ENCODE measurements around the gene HACL1.

HACL1 gene

GRCh38 chr3:15523660-15524417 is 77.5 kb downstream of the HACL1 start:
- DNase-seq (ENCODE audit: low spot score): no peak

- no peak for DNase-seq (ENCODE audit: low spot score)
Measured at GRCh38 chr3:15522016-15522415, 79.4 kb downstream of the HACL1 start.

DNA sequence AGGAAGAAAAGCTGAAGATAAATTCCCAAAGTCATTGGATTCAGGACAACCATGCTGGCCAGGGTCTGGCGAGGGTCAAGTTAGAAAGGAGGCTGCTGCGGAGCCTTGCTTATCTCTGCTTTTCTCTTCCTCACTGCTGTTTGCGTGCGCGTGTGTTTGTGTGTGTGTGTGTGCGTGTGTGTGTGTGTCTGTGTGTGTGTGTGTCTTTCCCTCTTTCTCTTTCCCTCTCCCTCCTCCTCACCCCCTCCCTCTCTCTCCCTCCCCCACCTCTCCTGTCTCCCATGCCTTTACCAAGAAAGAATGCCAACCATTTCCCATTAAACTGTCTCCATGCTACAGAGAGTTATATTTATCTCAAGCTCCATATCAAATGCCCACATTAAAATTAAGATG is 79.8 kb downstream of the HACL1 start, which contains the start of gene COLQ:
Gene COLQ, minus strand, starts transcription at position 134 of the 393 bp plus-strand sequence. Its CDS starts 81 bp downstream, at position 53.
- no peak for DNase-seq (ENCODE audit: low spot score)

DNA sequence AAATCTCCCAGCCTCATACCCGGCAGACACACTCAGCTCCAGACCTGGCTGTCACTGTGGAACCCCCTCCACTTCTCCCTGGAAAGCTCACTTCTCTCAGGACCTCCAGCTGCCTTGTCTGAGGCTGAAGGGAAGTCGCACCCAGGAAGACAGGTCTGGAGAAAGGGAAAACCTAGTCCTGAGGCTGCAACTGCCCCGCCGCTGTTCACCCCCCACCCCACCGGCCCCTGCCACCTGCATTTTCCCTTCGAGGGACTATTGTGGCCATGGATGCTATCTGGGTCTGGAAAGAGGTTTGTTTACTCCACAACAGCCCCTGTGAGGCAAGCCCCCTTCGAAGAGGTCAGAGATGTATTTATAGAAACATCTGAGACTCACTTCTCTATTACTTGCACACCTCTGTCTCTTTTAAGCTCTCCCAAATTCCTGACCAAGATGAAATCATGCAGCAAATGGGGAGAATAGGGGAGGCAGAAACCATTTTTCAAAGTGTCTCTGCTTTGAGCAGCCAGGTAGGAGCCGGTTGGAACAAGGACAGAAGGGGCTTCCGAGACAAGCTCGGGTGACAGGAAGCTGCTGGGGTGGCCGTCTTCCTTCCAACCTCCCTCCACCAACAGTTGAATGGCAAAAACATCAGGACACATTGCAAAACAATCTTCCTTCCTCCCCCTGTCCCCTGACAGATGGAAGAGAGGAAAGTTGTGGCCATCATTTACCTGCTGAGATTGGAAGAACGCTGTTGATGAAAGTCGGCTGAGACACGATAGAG is 80.4 kb downstream of the HACL1 start:
- no peak for DNase-seq (ENCODE audit: low spot score)

DNA sequence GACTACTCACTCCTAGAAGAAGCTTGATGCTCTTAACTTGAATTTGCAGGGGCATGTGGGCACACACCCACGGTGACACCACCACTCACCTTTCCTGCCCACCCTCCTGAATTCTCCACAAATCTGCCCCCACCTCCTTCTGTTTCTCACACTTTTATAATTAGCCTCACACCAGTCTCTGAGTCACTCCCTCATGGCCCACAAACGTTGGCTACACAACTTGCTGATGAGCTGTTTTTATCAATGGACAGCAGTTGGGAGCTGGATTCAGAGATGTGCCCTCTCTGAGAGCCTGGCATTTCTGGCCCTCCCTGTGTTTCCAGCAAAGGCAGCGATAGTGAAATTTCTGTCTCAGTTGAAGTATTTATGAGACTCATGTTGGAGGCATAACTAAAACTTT is 81.2 kb downstream of the HACL1 start:
- DNase-seq (ENCODE audit: low spot score): no peak

DNA sequence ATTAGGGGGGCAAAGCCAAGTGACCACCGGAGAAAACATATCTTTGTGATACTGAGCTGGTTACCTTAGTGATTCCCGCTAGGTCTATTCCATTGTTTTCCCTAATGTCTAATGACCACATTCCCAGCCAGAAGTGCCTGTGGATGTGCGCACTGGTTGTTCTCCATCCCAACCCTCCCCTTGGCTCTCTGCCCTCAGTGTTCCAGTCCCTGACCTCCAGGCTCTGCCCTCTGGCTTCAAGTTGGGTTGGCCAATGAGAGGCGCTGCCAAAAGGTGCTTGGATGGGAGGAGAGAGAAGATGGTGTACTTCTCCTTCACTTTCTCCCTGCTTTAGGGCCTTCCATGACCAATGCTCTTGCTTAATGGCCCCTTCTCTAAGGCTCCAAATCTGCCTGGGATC is 82.3 kb downstream of the HACL1 start:
- no peak for DNase-seq (ENCODE audit: low spot score)

- DNase-seq (ENCODE audit: low spot score): no peak
Measured at GRCh38 chr3:15514663-15515340, 86.6 kb downstream of the HACL1 start.

- no peak for DNase-seq (ENCODE audit: low spot score)
Measured at GRCh38 chr3:15513810-15514662, 87.3 kb downstream of the HACL1 start.

GRCh38 chr3:15513116-15513515 is 88.3 kb downstream of the HACL1 start:
- DNase-seq (ENCODE audit: low spot score): no peak

DNA sequence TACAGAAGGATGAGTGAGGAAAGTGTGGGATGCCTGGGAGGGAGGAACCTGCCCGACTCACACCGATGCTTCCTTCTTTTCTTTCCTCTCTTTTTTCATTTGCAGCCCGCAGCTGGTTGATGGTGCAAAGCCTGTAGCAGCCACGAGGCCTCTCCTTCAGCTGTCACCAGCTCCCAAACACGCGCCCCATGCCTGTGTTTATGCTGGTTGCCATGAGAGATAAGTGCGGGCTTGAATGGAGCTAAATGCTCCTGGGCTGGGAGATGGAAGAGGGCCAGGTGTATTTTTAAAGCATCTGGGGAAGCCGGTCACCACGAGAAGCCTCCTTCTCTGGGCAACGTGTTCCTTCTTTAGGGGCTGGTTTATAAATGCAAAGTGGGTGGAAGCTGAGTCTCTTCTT is 89.2 kb downstream of the HACL1 start:
- DNase-seq (ENCODE audit: low spot score): no peak

DNA sequence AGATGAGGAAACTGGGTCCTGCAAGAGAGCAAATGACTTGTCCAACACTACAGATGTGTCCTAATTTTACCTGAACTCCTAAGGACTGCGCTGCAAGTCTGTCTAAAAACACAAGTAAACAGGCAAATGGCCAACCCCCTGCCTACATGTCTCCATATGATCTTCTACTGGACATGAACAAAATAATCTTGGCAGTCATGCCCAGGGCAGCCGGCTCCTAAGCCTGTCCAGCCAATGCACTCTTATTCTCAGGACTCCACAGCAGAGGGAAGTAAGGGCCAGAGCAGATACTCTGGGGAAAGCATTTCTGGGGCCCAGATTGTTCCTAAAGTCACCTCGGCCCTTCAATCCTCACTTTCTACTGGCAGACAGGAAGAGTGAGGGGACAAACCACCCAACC is 90.2 kb downstream of the HACL1 start:
- no peak for DNase-seq (ENCODE audit: low spot score)

Data from kidney capillary endothelial cell (primary cell).